Measurements from ENCODE around the gene COL28A1. TPM values are rescaled to one million over a fixed set of nuclear protein-coding genes. Genes with fewer than 3 reads are reported as not detected.

The COL28A1 gene
- total RNA-seq, 1 experiment from 2014 or later = 0.26 TPM

- ChIA-PET CTCF (interaction anchor here (0.6 kb wide), 1 partner anchor 77 kb away, joined by 3 read pairs; no protein-coding TSS in a partner anchor), POLR2A (ENCODE audit: unreplicated experiment) (no interaction called here)
- Histone ChIP-seq H3K36me3 (ENCODE audit: low read depth, low read length) (no peaks in the 10 kb centered on the region), H3K4me1 (ENCODE audit: insufficient read depth, low read length) (peaks cover 41% of the 10 kb centered on the region), H3K27me3 (ENCODE audit: low read length) (no peaks in the 10 kb centered on the region), H3K4me3 (ENCODE audit: low read length) (no peak overlapping the region), H3F3A (ENCODE audit: low read length, unreplicated experiment) (no peaks in the 10 kb centered on the region), H3K4me2 (ENCODE audit: low read length) (peak overlapping the region; percentile 26), H3K79me2 (ENCODE audit: low read length) (no peaks in the 10 kb centered on the region), H3K9me2 (replicated peaks; ENCODE audit: low read length) (no peaks in the 10 kb centered on the region), H2AFZ (ENCODE audit: low read length) (0 out of 2 replicates have a peak overlapping the region, but pooled peaks have one; percentile 17), H4K20me1 (ENCODE audit: low read length) (no peaks in the 10 kb centered on the region), H3K27ac (ENCODE audit: low read length) (no peak overlapping the region), H3K9ac (ENCODE audit: low read length) (no peak overlapping the region), H3K9me3 (ENCODE audit: low read length) (no peaks in the 10 kb centered on the region)
- no TSS peak for BruUV-seq (replicated peaks)
- TF ChIP-seq EZH2 (IDR thresholded peaks at IDR 0.05; ENCODE audit: low read length, unreplicated experiment) (no peak), CTCF (conservative IDR thresholded peaks at IDR 0.05; ENCODE audit: low read depth, low read length) (no peak), EZH2phosphoT487 (IDR thresholded peaks at IDR 0.05; ENCODE audit: borderline replicate concordance, low read length) (no peak)
- DNase-seq (peak; percentile 17), ATAC-seq (no peak)
- intact Hi-C loops (cut with micrococcal nuclease) = loop anchor here (10.0 kb wide), 1 partner anchor 330 kb away; no protein-coding TSS in a partner anchor
Observed at GRCh38 chr7:7434329-7434728, 101.3 kb downstream of the COL28A1 start.

GRCh38 chr7:7433811-7434210 is 101.9 kb downstream of the COL28A1 start:
- peak; percentile 14 for ATAC-seq
- Histone ChIP-seq H3K9me2 (replicated peaks; ENCODE audit: low read length) (no peaks in the 10 kb centered on the region), H3K27ac (ENCODE audit: low read length) (no peak overlapping the region), H2AFZ (ENCODE audit: low read length) (no peak overlapping the region), H3K4me2 (ENCODE audit: low read length) (peak overlapping the region; percentile 26; the same call in 1 of the 2 replicates), H3K9ac (ENCODE audit: low read length) (no peak overlapping the region), H3K36me3 (ENCODE audit: low read depth, low read length) (no peaks in the 10 kb centered on the region), H3K27me3 (ENCODE audit: low read length) (no peaks in the 10 kb centered on the region), H3K4me1 (ENCODE audit: insufficient read depth, low read length) (peaks cover 42% of the 10 kb centered on the region), H4K20me1 (ENCODE audit: low read length) (no peaks in the 10 kb centered on the region), H3F3A (ENCODE audit: low read length, unreplicated experiment) (no peaks in the 10 kb centered on the region), H3K4me3 (ENCODE audit: low read length) (no peak overlapping the region), H3K9me3 (ENCODE audit: low read length) (no peaks in the 10 kb centered on the region), H3K79me2 (ENCODE audit: low read length) (no peaks in the 10 kb centered on the region)
- CTCF ChIA-PET = interaction anchor here (0.6 kb wide), 1 partner anchor 78 kb away, joined by 3 read pairs; no protein-coding TSS in a partner anchor
- TF ChIP-seq EZH2 (IDR thresholded peaks at IDR 0.05; ENCODE audit: low read length, unreplicated experiment) (no peak), CTCF (conservative IDR thresholded peaks at IDR 0.05; ENCODE audit: low read depth, low read length) (no peak), EZH2phosphoT487 (IDR thresholded peaks at IDR 0.05; ENCODE audit: borderline replicate concordance, low read length) (no peak)
- no TSS peak for BruUV-seq (replicated peaks)
- intact Hi-C loops (cut with micrococcal nuclease) = loop anchor here (1.0 to 10.0 kb wide), 2 partner anchors 9 to 331 kb away; no protein-coding TSS in a partner anchor
- no peak for DNase-seq
- POLR2A ChIA-PET (ENCODE audit: unreplicated experiment) = no interaction called here

- H3K79me2 ChIP-seq (ENCODE audit: low read length) = no peaks in the 10 kb centered on the region
- no peaks in the 10 kb centered on the region for H3K27me3 ChIP-seq (ENCODE audit: low read length)
- H3K9me2 ChIP-seq (replicated peaks; ENCODE audit: low read length) = no peaks in the 10 kb centered on the region
- no peak overlapping the region for H3K9ac ChIP-seq (ENCODE audit: low read length)
- DNase-seq = peak; percentile 33
- CTCF ChIA-PET = no interaction called here
- POLR2A ChIA-PET (ENCODE audit: unreplicated experiment) = no interaction called here
- H4K20me1 ChIP-seq (ENCODE audit: low read length) = no peaks in the 10 kb centered on the region
- H3K27ac ChIP-seq (ENCODE audit: low read length) = no peak overlapping the region
- no peak overlapping the region for H3K4me3 ChIP-seq (ENCODE audit: low read length)
- H3F3A ChIP-seq (ENCODE audit: low read length, unreplicated experiment) = no peaks in the 10 kb centered on the region
- intact Hi-C loops (cut with micrococcal nuclease) = loop anchor here (1.0 to 10.0 kb wide), 2 partner anchors 8 to 332 kb away; no protein-coding TSS in a partner anchor
- H3K4me1 ChIP-seq (ENCODE audit: insufficient read depth, low read length) = peaks cover 38% of the 10 kb centered on the region
- no peak overlapping the region for H2AFZ ChIP-seq (ENCODE audit: low read length)
- BruUV-seq (replicated peaks) = no TSS peak
- ATAC-seq = peak; percentile 64
- H3K4me2 ChIP-seq (ENCODE audit: low read length) = no peak overlapping the region
- H3K9me3 ChIP-seq (ENCODE audit: low read length) = no peaks in the 10 kb centered on the region
- TF ChIP-seq EZH2 (IDR thresholded peaks at IDR 0.05; ENCODE audit: low read length, unreplicated experiment) (no peak), EZH2phosphoT487 (IDR thresholded peaks at IDR 0.05; ENCODE audit: borderline replicate concordance, low read length) (no peak), CTCF (conservative IDR thresholded peaks at IDR 0.05; ENCODE audit: low read depth, low read length) (no peak)
- no peaks in the 10 kb centered on the region for H3K36me3 ChIP-seq (ENCODE audit: low read depth, low read length)
Observed at GRCh38 chr7:7432979-7433378, 102.7 kb downstream of the COL28A1 start.
